ENCODE measurements around the gene ATP6V1C2.

GRCh38 chr2:10700078-10700803 is 21.2 kb upstream of the ATP6V1C2 start:
- TF ChIP-seq CTCF (IDR thresholded peaks at IDR 0.05; ENCODE audit: low read depth, low read length, poor library complexity, severe bottlenecking) (no peak), EZH2phosphoT487 (IDR thresholded peaks at IDR 0.05; ENCODE audit: borderline replicate concordance, low read length) (no peak)

All from DOHH2 (cell line).